EH (cell line): ENCODE results near the gene PSG7.
"Not testable (repeated sequence)": the region's sequence is repeated elsewhere in the genome, so short reads cannot be mapped to it uniquely, and the experiment has no call there.

Experiments
- DNase-seq: peaks from one replicate; pipeline ENCODE4 v3.0.0-alpha.2; 2015; ENCODE audit warnings: low read depth

Gene PSG7

GRCh38 chr19:42913516-42913915 is 23.5 kb downstream of the PSG7 start:
- DNase-seq = peak; percentile 12

- DNase-seq = not testable (repeated sequence)
Measured at GRCh38 chr19:42912941-42913340, 24.1 kb downstream of the PSG7 start.

- not testable (repeated sequence) for DNase-seq
Measured at GRCh38 chr19:42911731-42912130, 25.3 kb downstream of the PSG7 start.

- not testable (repeated sequence) for DNase-seq
Measured at GRCh38 chr19:42906162-42906561, 30.8 kb downstream of the PSG7 start.

DNA sequence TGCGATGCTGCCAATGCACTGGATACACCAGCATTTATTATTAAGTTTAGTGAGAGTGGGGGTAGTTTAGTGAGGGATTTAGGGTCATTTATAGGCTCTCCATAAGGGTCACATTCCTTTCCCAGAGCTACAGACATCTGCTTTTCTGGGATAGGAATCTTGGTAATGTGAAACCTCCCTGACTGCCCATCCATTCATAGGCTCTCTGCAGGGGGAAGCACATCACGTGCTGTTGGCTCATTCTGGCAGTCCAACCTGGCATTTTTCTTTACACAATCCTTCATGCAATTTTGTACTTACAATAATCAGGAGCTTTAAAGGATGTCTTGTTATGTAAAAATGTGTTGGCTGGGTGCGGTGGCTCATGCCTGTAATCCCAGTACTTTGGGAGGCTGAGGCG is 36.4 kb downstream of the PSG7 start:
- DNase-seq = peak; percentile 60

GRCh38 chr19:42899674-42900073 is 37.3 kb downstream of the PSG7 start:
- not testable (repeated sequence) for DNase-seq

DNA sequence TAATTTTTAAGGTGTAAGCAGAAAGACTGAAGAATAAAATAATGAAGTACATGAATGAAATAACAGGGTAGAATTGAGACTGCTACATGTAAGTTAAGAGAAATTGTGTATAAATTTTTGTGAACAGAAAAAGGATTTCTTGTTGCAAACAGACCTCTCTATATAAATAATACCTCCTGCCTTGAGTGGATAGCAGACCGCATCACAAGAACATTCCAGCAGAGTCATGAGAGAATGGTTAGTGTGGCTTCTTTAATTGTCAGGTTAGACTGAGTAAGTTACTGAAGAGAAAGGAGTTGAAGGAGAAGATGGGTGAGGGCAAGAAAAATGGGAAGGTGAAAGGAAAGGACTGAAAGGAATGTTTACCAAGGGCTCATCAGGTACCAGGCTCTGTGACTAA is 37.9 kb downstream of the PSG7 start:
- peak; percentile 52 for DNase-seq

DNA sequence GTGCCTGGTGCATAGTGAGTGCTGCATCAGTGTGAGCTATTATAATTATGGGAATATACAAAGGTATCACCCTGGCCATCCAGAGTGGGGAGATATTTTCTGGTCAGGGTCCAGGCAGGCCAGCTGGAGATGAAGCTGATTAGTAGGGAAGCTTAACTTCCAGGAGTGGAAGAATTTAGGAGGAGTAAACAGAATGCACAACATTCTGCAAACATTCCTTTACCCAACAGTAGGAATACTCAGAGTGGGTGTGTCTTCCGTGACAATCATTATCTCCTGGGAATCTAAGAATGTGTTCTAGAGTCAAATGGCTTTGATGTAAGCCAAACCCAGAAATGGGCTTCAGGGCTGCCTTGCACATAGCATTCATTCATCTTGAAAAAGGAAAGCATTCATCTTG is 38.4 kb downstream of the PSG7 start:
- DNase-seq = peak; percentile 71

GRCh38 chr19:42897729-42898128 is 39.3 kb downstream of the PSG7 start:
- not testable (repeated sequence) for DNase-seq

GRCh38 chr19:42890446-42890845 is 46.6 kb downstream of the PSG7 start:
- not testable (repeated sequence) for DNase-seq

DNA sequence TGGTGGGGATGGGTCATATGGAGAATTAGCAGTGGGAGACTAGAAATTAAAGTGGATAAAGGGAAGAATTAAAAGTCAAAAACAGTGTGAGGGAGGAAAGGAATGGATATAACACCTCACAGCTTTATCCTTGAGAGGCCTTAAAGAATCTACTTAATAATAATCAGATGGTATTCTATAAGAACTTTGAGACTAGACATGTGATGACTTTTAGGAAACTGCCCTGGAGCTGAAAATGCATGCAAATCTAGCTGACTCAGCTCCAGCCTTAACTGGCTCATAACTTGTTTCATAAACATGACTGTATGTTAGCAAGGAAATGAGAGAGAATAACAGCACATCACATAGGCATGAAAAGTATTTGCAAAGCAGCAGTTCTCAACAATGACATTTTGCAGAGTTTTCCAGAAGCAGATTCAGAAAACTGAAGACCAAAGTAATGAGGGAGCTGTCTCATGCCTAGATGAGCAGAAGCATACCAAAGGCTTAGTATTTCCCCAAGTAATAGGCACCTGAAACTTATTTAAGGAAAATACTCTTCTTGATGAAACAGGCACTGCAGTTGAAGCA is 49.0 kb downstream of the PSG7 start:
- peak; percentile 44 for DNase-seq

DNA sequence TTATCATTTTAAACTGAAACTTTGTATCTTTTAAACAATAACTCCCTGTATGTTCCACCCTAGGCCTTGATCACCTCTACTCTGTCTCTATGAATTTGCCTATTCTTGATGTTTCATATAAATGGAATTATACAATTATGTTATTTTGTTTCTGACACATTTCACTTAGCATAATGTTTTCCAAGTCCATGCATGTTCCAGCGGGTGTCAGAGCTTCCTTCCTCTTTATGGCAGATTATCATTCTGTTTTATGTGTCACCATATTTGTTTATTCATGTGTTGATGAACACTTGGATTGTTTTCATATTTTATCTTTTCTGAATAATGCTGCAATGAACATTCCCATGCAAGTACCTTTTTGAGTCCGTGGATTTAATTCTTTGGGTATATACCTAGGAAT is 54.3 kb downstream of the PSG7 start:
- DNase-seq = not testable (repeated sequence)

GRCh38 chr19:42882010-42882409 is 55.0 kb downstream of the PSG7 start:
- not testable (repeated sequence) for DNase-seq

DNA sequence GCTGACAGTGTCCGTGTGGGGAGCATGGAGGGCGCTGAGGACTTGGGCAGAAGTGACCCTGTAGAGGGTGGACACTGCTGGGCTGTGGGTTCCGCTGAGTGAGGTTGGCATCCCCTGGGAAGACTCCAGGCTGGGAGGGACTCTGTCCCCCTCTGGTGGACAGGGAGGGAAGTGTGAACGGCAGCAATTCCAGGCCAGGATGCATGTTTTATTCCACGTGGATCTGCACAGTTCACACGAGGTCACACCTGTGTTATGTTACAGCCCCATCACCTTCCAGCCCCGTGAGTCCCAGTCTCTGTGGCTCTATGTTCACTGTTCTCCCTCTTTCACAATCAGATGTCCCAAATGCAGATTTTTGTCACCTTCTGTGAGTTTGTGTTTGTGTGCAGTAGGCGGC is 55.7 kb downstream of the PSG7 start:
- DNase-seq = peak; percentile 39

DNA sequence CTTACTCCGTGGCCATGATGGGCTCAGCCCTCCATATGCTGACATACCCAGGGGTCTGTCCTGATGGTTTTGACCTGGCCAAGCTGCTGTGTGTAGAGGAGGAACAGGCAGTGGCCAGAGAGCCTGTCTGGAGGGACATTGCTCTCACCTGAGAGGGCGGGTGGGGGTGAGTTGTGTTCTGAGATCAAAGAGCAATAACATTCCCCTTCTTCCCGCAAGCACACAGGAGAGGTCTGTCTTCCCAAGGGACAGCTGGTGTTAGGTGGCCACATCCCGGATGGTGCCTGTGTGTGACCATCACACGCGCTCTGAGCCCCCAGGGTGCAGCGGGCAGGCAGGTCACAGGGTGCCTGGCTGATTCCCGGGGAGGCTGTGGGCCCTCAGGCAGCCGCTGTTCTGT is 56.4 kb downstream of the PSG7 start:
- DNase-seq = not testable (repeated sequence)

DNA sequence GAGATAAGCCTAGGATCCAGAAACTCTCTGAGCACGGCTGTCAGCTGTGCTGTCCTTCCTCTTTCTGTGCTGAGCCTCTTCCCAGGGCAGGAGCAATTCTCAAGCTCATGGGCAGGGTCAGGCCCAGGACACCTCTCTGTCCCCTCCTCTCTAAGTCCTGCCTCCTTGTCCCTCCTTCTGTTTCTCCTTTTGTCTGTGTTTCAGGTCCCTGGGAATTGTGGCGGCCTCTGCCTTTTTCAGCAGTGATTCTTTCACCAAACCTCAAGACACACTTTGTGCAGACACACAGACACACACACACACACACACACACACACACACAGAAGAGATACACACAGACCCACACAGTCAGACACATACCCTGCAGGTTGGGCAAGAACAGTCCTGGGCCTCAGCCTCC is 57.4 kb downstream of the PSG7 start, which contains the start of gene PSG1:
PSG1 (minus strand) TSS at position 101 of the 400 bp plus-strand sequence. CDS start 132 bp downstream, outside the sequence.
- DNase-seq = no peak

DNA sequence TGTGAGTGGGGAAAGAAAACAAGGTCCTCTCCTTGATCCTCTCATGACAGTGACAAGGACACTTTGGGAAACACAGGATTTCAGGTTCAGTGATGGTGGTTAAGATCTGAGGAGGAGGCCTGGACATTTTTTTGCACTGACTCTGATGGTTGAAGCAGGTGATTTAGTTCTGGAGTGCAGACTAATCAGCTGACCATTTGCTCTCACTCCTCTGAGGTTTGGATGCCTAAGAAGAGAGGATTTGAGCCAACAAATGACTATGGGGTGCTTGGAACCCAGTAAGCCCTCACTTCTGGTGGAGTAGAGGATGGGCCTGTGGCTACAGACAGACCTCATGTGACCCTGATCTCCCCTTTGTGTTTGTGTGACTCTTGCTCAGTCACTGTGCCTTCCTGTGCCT is 60.4 kb downstream of the PSG7 start:
- DNase-seq = peak; percentile 61

DNA sequence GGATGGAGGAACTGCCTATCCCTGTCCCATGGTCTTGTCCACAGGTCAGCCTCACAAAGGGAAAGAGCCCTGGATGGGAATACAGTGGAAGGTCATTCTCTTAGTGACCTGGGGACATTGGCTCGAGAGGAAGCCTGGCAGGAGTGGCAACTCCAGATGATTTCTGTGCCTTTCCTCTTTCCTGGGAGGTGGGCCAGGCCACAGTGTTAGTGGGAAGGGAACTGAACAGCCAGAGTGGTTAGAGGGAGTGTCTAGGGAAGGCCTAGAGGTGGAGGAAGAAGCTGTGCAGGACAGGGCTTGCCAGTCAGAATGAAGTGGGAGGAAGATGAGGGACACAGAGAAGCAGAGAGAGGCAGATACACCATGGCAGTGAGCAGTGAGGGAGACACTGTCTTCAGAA is 61.1 kb downstream of the PSG7 start:
- DNase-seq = peak; percentile 74

DNA sequence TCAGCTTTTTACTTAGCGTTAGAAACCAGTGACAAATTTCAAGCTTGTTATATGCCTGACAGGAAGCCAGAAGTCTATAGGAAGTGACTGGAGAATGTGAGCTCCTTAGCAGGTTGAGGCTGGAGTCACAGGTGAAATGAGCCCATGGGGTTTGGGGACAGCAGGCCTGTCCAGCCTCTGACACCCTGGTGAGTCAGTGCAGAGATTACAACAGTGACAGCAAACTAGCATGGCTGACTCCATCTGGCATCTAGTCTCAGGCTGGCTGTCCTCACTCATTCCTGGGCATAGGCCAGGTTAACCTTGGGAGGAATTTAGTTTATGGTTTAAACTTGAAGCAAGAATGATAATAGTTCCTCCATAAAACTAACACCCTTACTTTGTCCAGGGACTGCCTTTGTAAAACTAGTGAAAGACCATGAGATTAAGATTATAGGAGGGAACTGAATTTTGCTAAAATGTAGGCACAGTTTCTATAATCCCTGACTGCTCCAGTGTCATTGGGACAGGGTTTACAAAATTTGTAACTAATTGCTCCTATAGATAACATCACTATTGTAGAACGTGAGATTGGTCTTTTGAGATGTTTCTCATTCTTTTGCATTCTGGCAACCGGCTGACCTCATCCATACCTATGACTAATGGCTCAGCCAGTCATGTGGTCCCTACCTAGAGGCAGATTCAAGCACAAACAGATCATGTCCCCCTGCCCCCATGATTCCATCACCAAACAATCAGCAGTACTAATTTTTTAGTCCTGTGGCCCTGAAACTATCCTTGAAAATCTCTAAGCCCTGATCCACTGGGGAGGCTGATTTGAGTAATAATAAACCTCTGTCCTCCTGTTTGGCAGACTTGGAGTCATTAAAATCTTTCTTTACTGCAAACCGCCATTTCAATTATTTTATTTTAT is 61.9 kb downstream of the PSG7 start:
- peak; percentile 93 for DNase-seq

DNA sequence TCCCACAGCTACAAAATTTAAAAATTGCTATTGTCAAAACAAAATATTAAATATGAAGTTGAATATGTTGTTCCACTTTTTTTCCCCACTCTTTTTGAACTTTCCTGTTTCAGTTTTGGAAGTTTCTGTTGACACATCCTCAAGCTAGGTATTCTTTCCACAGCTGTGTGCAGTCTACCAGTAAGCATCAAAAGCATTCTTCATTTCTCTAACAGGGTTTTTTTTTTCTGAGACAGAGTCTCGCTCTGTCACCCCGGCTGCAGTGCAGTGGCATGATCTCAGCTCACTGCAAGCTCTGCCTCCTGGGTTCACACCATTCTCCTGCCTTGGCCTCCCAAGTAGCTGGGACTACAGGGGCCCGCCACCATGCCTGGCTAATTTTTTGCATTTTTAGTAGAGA is 62.9 kb downstream of the PSG7 start:
- DNase-seq = not testable (repeated sequence)
